Gastroesophageal sphincter (tissue), 2 donors: Measurements from ENCODE around the gene TENM3.

Source experiments
- POLR2A ChIP-seq, 2 donors: fragments of 450-650 bp; IDR thresholded peaks; one replicate each; pipeline ENCODE4 v1.6.1; 2017; ENCODE audit warnings: antibody characterized with exemption in 2 of 2, mild to moderate bottlenecking in 2 of 2, moderate library complexity in 1 of 2
- POLR2AphosphoS5 ChIP-seq: sonication (generic); formaldehyde crosslinking; IDR thresholded peaks from one replicate; pipeline ENCODE4 v1.6.1; 2017; ENCODE audit warnings: antibody characterized with exemption

- no peak for TF ChIP-seq POLR2AphosphoS5
- no peak for TF ChIP-seq POLR2A (IDR thresholded peaks at IDR 0.05)
Measured at GRCh38 chr4:182427554-182427953, 184.4 kb downstream of the TENM3 start.
